HepG2 (cell line): ENCODE data around the gene TUBA4A. TPM values are rescaled to one million over a fixed set of nuclear protein-coding genes. Genes with fewer than 3 reads are reported as not detected.

Experiments
- ARID3A ChIP-seq: IDR thresholded peaks from 2 replicates; pipeline ENCODE4 v1.6.1; 2012; ENCODE audit warnings: low read depth, low read length, improper control_type of control experiment
- DZIP1 ChIP-seq: sonication (generic); formaldehyde crosslinking; IDR thresholded peaks from 2 replicates; pipeline ENCODE4 v1.5.0; 2020; ENCODE audit warnings: mild to moderate bottlenecking, missing genetic modification reagents
- FOXK1 ChIP-seq: sonication (generic); formaldehyde crosslinking; IDR thresholded peaks from 2 replicates; pipeline ENCODE4 v1.4.0; 2020; ENCODE audit warnings: low read depth, missing genetic modification reagents, borderline replicate concordance
- HHEX ChIP-seq: IDR thresholded peaks from 2 replicates; pipeline ENCODE4 v1.6.1; 2016; ENCODE audit warnings: control low read depth
- HNF1B ChIP-seq: sonication (generic); formaldehyde crosslinking; IDR thresholded peaks from 2 replicates; pipeline ENCODE4 v1.5.1; 2020; ENCODE audit warnings: mild to moderate bottlenecking, moderate library complexity, missing genetic modification reagents
- JUNB ChIP-seq: sonication (generic); formaldehyde crosslinking; IDR thresholded peaks from 2 replicates; pipeline ENCODE4 v1.8.0; 2022; ENCODE audit warnings: missing genetic modification reagents, mild to moderate bottlenecking, borderline replicate concordance
- KLF9 ChIP-seq: IDR thresholded peaks from 2 replicates; pipeline ENCODE4 v1.6.1; 2016; ENCODE audit warnings: low read depth
- MAX ChIP-seq: IDR thresholded peaks from 2 replicates; pipeline ENCODE4 v1.6.1; 2012; ENCODE audit warnings: inconsistent platforms
- NFE2L2 ChIP-seq: fragments of 150-350 bp; IDR thresholded peaks from 2 replicates; pipeline ENCODE4 v1.6.1; 2014; ENCODE audit warnings: low read length
- NFKB2 ChIP-seq: sonication (generic); formaldehyde crosslinking; IDR thresholded peaks from 2 replicates; pipeline ENCODE4 v1.4.0; 2020; ENCODE audit warnings: missing genetic modification reagents, borderline replicate concordance
- PCBP1 ChIP-seq: fragments of 200-400 bp; formaldehyde crosslinking; IDR thresholded peaks from 2 replicates; pipeline ENCODE4 v1.6.1; 2017; ENCODE audit warnings: mild to moderate bottlenecking, low read depth, low read length, borderline replicate concordance
- SCMH1 ChIP-seq: sonication (generic); formaldehyde crosslinking; IDR thresholded peaks from 2 replicates; pipeline ENCODE4 v1.9.0; 2021; ENCODE audit warnings: missing genetic modification reagents, mild to moderate bottlenecking, borderline replicate concordance
- SIX4 ChIP-seq: sonication (generic); formaldehyde crosslinking; IDR thresholded peaks from 2 replicates; pipeline ENCODE4 v1.4.0; 2020; ENCODE audit warnings: missing genetic modification reagents
- SSRP1 ChIP-seq: IDR thresholded peaks from 2 replicates; pipeline ENCODE4 v1.6.1; 2016; ENCODE audit warnings: control low read depth
- XRCC5 ChIP-seq: fragments of 200-400 bp; formaldehyde crosslinking; optimal IDR thresholded peaks from 2 replicates; pipeline ENCODE3; 2017; ENCODE audit warnings: mild to moderate bottlenecking, low read length
- ZKSCAN8 ChIP-seq: IDR thresholded peaks from 2 replicates; pipeline ENCODE4 v1.6.1; 2016; ENCODE audit warnings: borderline replicate concordance, missing genetic modification reagents, missing compliant biosample characterization
- ZNF160 ChIP-seq: sonication (generic); formaldehyde crosslinking; IDR thresholded peaks from 2 replicates; pipeline ENCODE4 v1.8.0; 2022; ENCODE audit warnings: mild to moderate bottlenecking, inconsistent platforms, missing genetic modification reagents
- ZNF333 ChIP-seq: sonication (generic); formaldehyde crosslinking; IDR thresholded peaks from 2 replicates; pipeline ENCODE4 v1.4.0; 2020; ENCODE audit warnings: mild to moderate bottlenecking, missing genetic modification reagents, borderline replicate concordance
- ZNF343 ChIP-seq: sonication (generic); formaldehyde crosslinking; IDR thresholded peaks from 2 replicates; pipeline ENCODE4 v1.4.0; 2020; ENCODE audit warnings: mild to moderate bottlenecking, missing genetic modification reagents
- ZNF460 ChIP-seq: sonication (generic); formaldehyde crosslinking; IDR thresholded peaks from 2 replicates; pipeline ENCODE4 v1.5.1; 2020; ENCODE audit warnings: missing genetic modification reagents, mild to moderate bottlenecking, borderline replicate concordance
- ZNF501 ChIP-seq: sonication (generic); formaldehyde crosslinking; IDR thresholded peaks from 2 replicates; pipeline ENCODE4 v1.5.1; 2020; ENCODE audit warnings: mild to moderate bottlenecking, moderate library complexity, missing genetic modification reagents
- ZNF550 ChIP-seq: sonication (generic); formaldehyde crosslinking; IDR thresholded peaks from 2 replicates; pipeline ENCODE4 v1.4.0; 2020; ENCODE audit warnings: mild to moderate bottlenecking, missing genetic modification reagents, borderline replicate concordance
- ZNF747 ChIP-seq: sonication (generic); formaldehyde crosslinking; IDR thresholded peaks from 2 replicates; pipeline ENCODE4 v1.8.1; 2023; ENCODE audit warnings: missing genetic modification reagents, mild to moderate bottlenecking, borderline replicate concordance
- ZNF782 ChIP-seq: sonication (generic); formaldehyde crosslinking; IDR thresholded peaks from 2 replicates; pipeline ENCODE4 v1.4.0; 2020; ENCODE audit warnings: missing genetic modification reagents, mild to moderate bottlenecking, borderline replicate concordance
- ZZZ3 ChIP-seq: sonication (generic); formaldehyde crosslinking; IDR thresholded peaks from 2 replicates; pipeline ENCODE4 v1.4.0; 2020; ENCODE audit warnings: missing genetic modification reagents, mild to moderate bottlenecking, borderline replicate concordance
- polyA plus RNA-seq, 8 experiments: library from polyadenylated mRNA; depleted of rRNA in 3 of 8; stranded (reverse) in 7 of 8; unstranded in 1 of 8; fragments of >200 nt; fragmentation: Illumina TruSeq in 4 of 8; extraction: Trizol in 4 of 8; gene quantifications; 2 replicates each; pipeline versions ENCODE4 v1.2.1 to v1.2.3, GENCODE V29; 2011 to 2016; ENCODE audit warnings: low read depth in 4 of 8, missing spikeins in 1 of 8, mixed read lengths in 1 of 8; ENCODE audit not compliant: insufficient read depth in 1 of 8
- total RNA-seq, 5 experiments: library from RNA; depleted of rRNA; stranded (reverse); fragments of >200 nt; fragmentation: Illumina TruSeq; extraction: Trizol; gene quantifications; 2 replicates each; pipeline ENCODE4 v1.2.3, GENCODE V29; 2016; ENCODE audit warnings: low read depth in 1 of 5

The TUBA4A gene
- total and polyA plus RNA-seq, 2 of the 13 experiments (the other 11 are each of a cell fraction or from before 2014, with no cell fraction given) = 1.3 to 12.7 TPM

GRCh38 chr2:219207134-219207883, 46.4 kb downstream of the TUBA4A start (continued):
- TF ChIP-seq ZNF160 = no peak
- TF ChIP-seq KLF9 (CRISPR knock-in tag) = no peak; the same call in 1 of the 2 replicates
- TF ChIP-seq HNF1B (CRISPR knock-in tag) = peak; percentile 62; the same call in 1 of the 2 replicates
- no peak for TF ChIP-seq NFE2L2
- TF ChIP-seq HHEX (CRISPR knock-in tag) = no peak
- no peak for TF ChIP-seq ZNF460
- TF ChIP-seq FOXK1 (CRISPR knock-in tag) = 0 out of 2 replicates have a peak, but pooled peaks have one; percentile 31
- TF ChIP-seq SIX4 (CRISPR knock-in tag) = no peak
- no peak; the same call in 1 of the 2 replicates for TF ChIP-seq ZNF501 (CRISPR knock-in tag)
- no peak for TF ChIP-seq PCBP1
- TF ChIP-seq SCMH1 (CRISPR knock-in tag) = no peak
- TF ChIP-seq XRCC5 = no peak
- peak; percentile 84; the same call in 1 of the 2 replicates for TF ChIP-seq NFKB2 (CRISPR knock-in tag)
- 0 out of 2 replicates have a peak, but pooled peaks have one; percentile 62 for TF ChIP-seq ZNF782 (CRISPR knock-in tag)
- no peak for TF ChIP-seq ZZZ3 (CRISPR knock-in tag)
- TF ChIP-seq ZNF333 = peak; percentile 40; the same call in 1 of the 2 replicates
- TF ChIP-seq ZNF550 (CRISPR knock-in tag) = no peak; the same call in 1 of the 2 replicates
- TF ChIP-seq ZNF343 (CRISPR knock-in tag) = peak; percentile 15; the same call in 1 of the 2 replicates
- TF ChIP-seq ARID3A = no peak
- no peak for TF ChIP-seq JUNB (CRISPR knock-in tag)
- TF ChIP-seq MAX = peak; percentile 8; the same call in 1 of the 2 replicates
- no peak for TF ChIP-seq ZNF747 (CRISPR knock-in tag)
- no peak for TF ChIP-seq DZIP1 (CRISPR knock-in tag)
- peak; percentile 97 for TF ChIP-seq SSRP1 (CRISPR knock-in tag)
- no peak for TF ChIP-seq ZKSCAN8
